Left kidney (tissue), 2 donors: ENCODE data around the gene HCFC1. TPM values are rescaled to one million over a fixed set of nuclear protein-coding genes. Genes with fewer than 3 reads are reported as not detected.
"Not testable (repeated sequence)": the region's sequence is repeated elsewhere in the genome, so short reads cannot be mapped to it uniquely, and the experiment has no call there.

ENCODE experiments used
- DNase-seq: peaks from one replicate; pipeline ENCODE4 v3.0.0-alpha.2; 2013
- polyA plus RNA-seq: library from polyadenylated mRNA; unstranded; fragments of 120-200 nt; gene quantifications from one replicate; pipeline ENCODE4 v1.2.1, GENCODE V29; 2013; ENCODE audit not compliant: insufficient read length

The HCFC1 gene
- polyA plus RNA-seq, 1 donor: 43.2 TPM

GRCh38 chrX:154010330-154011087 lies 38.9 kb upstream of the HCFC1 start:
- no peak for DNase-seq

DNA sequence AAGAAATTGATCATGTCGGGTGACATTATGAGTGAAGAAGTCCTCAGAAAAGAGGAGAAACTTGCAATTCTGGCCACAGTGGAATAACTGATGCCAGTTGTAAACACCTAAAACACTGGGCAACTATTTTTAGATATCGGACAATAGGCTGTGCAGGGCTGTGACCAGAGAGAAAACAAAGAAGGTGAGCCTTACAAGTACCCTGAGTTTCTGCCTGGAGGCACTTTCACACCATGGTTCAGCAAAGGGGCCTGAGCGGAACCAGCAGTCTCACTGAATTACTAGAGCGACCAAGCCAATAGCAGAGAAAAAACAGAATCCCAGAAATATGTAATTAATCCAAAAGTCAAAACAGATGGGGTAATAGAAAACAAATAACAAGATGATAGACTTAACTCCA lies 36.9 kb upstream of the HCFC1 start:
- DNase-seq: no peak

DNA sequence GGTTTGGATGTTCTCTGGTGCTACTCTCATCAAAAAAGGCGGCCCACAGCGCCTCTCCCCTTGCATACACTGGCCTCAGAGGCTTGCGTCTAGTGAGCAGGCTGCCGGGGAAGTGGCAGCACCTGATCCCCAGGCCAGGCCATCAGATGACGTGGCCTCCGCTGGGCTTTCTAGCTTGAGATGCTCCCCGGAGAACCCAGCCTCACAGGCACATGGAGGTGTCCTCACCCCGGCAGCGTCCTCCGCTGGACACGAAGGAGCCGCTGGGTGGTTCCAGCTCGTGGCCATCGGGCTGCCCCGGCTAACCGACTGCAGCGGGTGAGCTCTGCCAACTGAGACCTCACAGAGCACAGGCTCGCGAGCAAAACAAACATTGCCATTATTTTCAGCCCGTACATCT lies 35.3 kb upstream of the HCFC1 start:
- DNase-seq: no peak

DNA sequence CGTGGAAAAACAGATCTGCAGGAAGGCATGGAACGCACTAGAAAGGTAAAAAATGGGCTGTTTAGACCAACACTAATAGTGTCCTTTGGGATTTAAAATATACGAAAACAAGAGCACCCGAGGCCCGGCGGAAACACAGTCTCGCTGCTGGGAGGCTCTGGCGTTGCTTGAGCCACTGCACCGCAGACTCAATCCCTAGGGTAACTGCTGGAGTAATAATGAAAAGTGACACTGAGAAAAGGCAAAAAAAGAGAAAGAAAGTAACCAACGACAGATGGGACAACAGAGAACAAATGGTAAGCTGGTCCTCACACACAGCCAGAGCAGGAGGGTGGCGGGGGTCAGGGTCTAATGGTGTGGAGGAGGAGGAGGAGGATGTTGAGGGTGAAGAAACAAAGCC lies 32.7 kb upstream of the HCFC1 start:
- DNase-seq: no peak

GRCh38 chrX:154002215-154002719 lies 30.6 kb upstream of the HCFC1 start:
- no peak for DNase-seq

DNA sequence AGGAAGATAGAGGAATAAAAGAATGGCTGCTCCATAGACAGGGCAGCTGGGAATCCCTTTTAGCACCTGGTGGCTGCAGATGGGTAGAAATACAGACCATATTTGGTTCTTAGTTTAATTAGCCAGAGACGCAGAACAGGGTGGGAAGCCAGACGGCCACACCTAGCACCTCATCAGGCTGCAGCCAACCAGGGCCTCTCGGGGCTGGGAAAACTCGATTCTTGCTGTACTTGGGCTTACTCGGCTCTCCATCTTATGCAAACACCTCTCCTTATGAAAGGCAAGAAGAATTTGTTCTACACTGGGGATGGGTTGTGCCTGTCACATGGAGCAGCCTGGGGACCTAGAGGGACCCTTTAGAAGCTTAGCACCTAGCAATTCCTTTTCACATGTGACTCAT lies 28.4 kb upstream of the HCFC1 start:
- no peak for DNase-seq

- no peak for DNase-seq
Observed at GRCh38 chrX:153999359-154000037, 27.9 kb upstream of the HCFC1 start.

GRCh38 chrX:153995504-153995903 lies 23.9 kb upstream of the HCFC1 start:
- DNase-seq: no peak

GRCh38 chrX:153994398-153994797 lies 22.8 kb upstream of the HCFC1 start:
- DNase-seq: not testable (repeated sequence)

GRCh38 chrX:153993978-153994377 lies 22.4 kb upstream of the HCFC1 start:
- DNase-seq: no peak

GRCh38 chrX:153993079-153993478 lies 21.5 kb upstream of the HCFC1 start:
- DNase-seq: no peak

DNA sequence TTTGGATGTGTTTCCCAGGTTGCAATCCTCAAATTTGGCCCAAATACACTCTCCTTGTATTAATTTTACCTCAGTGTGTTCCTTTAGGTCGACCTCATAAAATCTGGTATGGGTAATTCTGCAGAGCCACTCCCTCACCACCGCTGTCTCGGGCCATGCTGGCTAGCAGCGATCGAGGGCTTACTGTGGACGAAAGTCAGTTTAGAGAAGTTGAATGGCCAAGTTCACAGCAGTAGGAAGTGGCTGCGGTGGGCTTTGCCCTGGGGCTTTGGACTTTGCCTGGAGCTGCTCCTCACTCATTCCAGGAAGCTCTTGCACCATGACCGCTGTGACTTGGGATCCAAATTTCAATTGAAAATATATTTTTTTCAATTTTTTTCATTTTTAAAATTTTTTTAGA lies 20.6 kb upstream of the HCFC1 start:
- DNase-seq: no peak

GRCh38 chrX:153991013-153991580 lies 19.5 kb upstream of the HCFC1 start:
- DNase-seq: no peak

DNA sequence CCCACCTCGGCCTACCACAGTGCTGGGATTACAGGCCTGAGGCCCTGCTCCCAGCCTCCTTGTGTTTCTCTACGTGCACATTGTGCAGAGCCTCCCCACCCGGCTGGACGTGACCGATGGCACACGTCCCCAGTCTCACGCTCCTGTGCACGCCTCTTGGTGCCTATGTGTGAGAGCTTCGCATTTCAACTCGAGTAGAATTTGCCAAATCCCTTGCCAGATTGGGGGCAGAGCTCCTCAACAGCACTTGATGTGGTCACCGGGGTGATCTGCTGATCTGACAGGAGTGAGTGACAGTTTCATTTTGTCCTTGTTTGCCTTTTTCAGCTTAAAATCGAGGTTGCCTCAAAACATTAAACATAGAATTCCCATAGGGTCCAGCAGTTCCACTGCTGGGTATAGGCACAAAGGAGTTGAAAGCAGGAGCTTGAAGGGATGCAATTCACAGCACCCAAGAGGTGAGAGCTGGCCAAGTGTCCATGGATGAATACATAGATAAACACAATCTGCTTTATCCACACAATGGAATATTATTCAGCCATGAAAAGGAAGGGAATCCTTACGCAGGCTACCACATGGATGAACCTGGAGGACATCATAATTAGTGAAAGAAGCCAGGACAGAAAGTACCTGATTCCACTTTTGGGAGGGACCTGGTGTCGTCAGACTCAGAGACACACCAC lies 18.5 kb upstream of the HCFC1 start:
- DNase-seq: no peak

DNA sequence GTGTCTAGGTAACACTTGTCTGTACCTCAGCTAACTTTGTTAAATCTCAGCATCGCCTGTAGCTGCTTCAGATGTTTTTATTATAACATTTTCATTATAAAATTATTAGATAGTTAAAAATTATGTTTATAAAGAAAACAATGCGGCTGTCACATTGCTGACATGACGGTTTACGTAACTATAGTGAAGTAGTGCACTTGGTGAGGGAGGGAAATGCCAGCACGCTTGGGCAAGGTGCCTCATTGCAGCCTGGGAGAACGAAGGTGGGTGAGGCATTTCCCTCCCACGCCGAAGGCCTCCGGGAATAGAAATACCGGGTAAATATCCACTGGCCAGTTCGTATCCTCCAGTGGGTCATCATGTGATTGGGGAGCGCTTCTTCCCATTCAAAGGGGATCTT lies 16.9 kb upstream of the HCFC1 start:
- DNase-seq: no peak

GRCh38 chrX:153984351-153985178 lies 12.9 kb upstream of the HCFC1 start:
- no peak for DNase-seq

DNA sequence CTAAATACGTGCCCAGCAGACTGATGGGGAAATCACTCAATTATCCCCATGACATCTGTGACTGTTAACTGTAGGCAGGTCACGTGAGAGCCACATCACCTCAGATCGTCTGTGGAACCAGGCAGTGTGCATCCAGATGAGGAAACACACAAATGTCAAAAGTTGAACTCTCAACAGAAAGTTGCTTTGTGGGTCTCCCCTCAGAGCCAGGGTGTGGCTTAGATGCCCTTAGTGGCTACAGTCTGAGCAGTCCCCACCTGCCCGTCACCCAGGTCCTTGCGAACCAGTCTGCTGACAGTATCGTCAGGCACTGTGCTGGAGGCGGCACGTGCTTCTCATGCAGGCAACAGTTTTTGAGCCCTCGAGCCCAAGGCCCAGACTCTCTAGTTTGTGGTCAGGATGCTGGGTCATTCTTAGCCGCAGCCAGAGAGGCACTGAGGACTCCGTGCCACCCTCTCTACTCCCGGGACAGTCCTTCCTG lies 11.7 kb upstream of the HCFC1 start:
- DNase-seq: no peak

- no peak for DNase-seq
Observed at GRCh38 chrX:153981771-153982533, 10.3 kb upstream of the HCFC1 start.

- no peak for DNase-seq
Observed at GRCh38 chrX:153981231-153981630, 9.6 kb upstream of the HCFC1 start.

DNA sequence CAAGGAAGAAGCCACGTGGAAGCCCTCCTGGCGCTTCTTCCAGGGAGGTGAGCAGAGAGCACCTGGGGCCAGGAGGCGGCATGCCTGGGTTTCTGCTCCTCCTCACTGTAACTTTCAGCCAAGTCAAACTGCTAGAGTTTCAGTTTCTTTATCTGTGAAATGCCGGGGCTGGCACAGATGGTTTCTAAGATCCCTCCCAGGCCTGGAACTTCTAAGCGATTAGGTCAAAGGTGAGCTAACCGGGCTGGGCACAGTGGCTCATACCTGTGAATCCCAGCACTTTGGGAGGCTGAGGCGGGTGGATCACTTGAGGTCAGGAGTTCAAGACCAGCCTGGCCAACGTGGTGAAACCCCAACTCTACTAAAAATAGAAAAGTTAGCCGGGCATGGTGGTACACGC lies 8.8 kb upstream of the HCFC1 start:
- not testable (repeated sequence) for DNase-seq
